GM23248 (cell line): Measurements from ENCODE around the gene APP. TPM values are rescaled to one million over a fixed set of nuclear protein-coding genes. Genes with fewer than 3 reads are reported as not detected.

Source experiments
- DNase-seq: peaks from one replicate; pipeline ENCODE4 v3.0.0-alpha.2; 2015
- H2AFZ ChIP-seq: fragments of 200-600 bp; sonication (generic); 2 replicates; pipeline ENCODE4 v1.6.1; 2016; ENCODE audit warnings: antibody characterized with exemption
- H3F3A ChIP-seq: fragments of 200-600 bp; sonication (generic); 2 replicates; pipeline ENCODE4 v1.6.1; 2016; ENCODE audit warnings: mild to moderate bottlenecking, antibody characterized with exemption, mixed run types; ENCODE audit not compliant: insufficient read depth
- H3K27ac ChIP-seq: fragments of 200-600 bp; sonication (generic); 2 replicates; pipeline ENCODE4 v1.5.1; 2016; ENCODE audit warnings: mild to moderate bottlenecking
- H3K27me3 ChIP-seq: fragments of 200-600 bp; sonication (generic); replicated peaks from 2 replicates; pipeline ENCODE4 v1.6.1; 2016; ENCODE audit warnings: mild to moderate bottlenecking; ENCODE audit not compliant: insufficient read depth
- H3K36me3 ChIP-seq: fragments of 200-600 bp; sonication (generic); 2 replicates; pipeline ENCODE4 v1.6.1; 2016; ENCODE audit warnings: low read depth, mild to moderate bottlenecking
- H3K4me1 ChIP-seq: fragments of 200-600 bp; sonication (generic); 2 replicates; pipeline ENCODE4 v1.6.1; 2016; ENCODE audit warnings: mild to moderate bottlenecking; ENCODE audit not compliant: insufficient read depth
- H3K4me2 ChIP-seq: fragments of 200-600 bp; sonication (generic); one replicate; pipeline ENCODE4 v1.6.1; 2016; ENCODE audit warnings: mild to moderate bottlenecking; ENCODE audit not compliant: unreplicated experiment
- H3K4me3 ChIP-seq: fragments of 200-600 bp; sonication (generic); 2 replicates; pipeline ENCODE4 v1.5.1; 2016; ENCODE audit warnings: mild to moderate bottlenecking
- H3K79me2 ChIP-seq: fragments of 200-600 bp; sonication (generic); 2 replicates; pipeline ENCODE4 v1.6.1; 2016; ENCODE audit warnings: mild to moderate bottlenecking; ENCODE audit not compliant: insufficient read depth
- H3K9ac ChIP-seq: fragments of 200-600 bp; sonication (generic); 2 replicates; pipeline ENCODE4 v1.6.1; 2016; ENCODE audit warnings: mild to moderate bottlenecking
- H3K9me2 ChIP-seq: fragments of 200-600 bp; sonication (generic); 2 replicates; pipeline ENCODE4 v1.6.1; 2016; ENCODE audit warnings: mixed run types, mild to moderate bottlenecking, moderate library complexity; ENCODE audit not compliant: insufficient read depth
- H3K9me3 ChIP-seq: fragments of 200-600 bp; sonication (generic); one replicate; pipeline ENCODE4 v1.6.1; 2017; ENCODE audit warnings: low read depth
- H4K20me1 ChIP-seq: fragments of 200-600 bp; sonication (generic); 2 replicates; pipeline ENCODE4 v1.6.0; 2016; ENCODE audit not compliant: insufficient read depth
- EZH2 ChIP-seq: fragments of 200-600 bp; sonication (generic); IDR thresholded peaks from 2 replicates; pipeline ENCODE4 v1.6.1; 2018; ENCODE audit warnings: antibody characterized with exemption, mild to moderate bottlenecking; ENCODE audit not compliant: insufficient read depth, poor library complexity, severe bottlenecking
- EZH2phosphoT487 ChIP-seq: fragments of 200-600 bp; sonication (generic); IDR thresholded peaks from 2 replicates; pipeline ENCODE4 v1.6.1; 2018; ENCODE audit warnings: antibody characterized with exemption, moderate library complexity, mild to moderate bottlenecking, low read depth; ENCODE audit not compliant: insufficient read depth
- WGBS, 2 experiments: methylation state at CpG; one replicate each; pipeline ENCODE4 v1.1.6; 2015 to 2017; ENCODE audit warnings: low lambda C conversion rate in 2 of 2, low coverage in 1 of 2; ENCODE audit errors: missing lambda C conversion rate in 2 of 2; 5-methylcytosine and 5-hydroxymethylcytosine counted together
- in situ Hi-C: fragments of 300-500 bp; cut with MboI; formaldehyde crosslinking; loops from 2 replicates; pipeline ENCODE4 v1.15.0; 2020
- polyA plus RNA-seq: library from polyadenylated mRNA; unstranded; fragments of >200 nt; fragmentation: Nextera tagmentation; extraction: Ambion mirVana; gene quantifications from 2 replicates; pipeline ENCODE4 v1.2.1, GENCODE V29; 2016
- total RNA-seq: library from RNA; depleted of rRNA; stranded (reverse); fragments of >200 nt; shearing (Covaris generic); gene quantifications from 2 replicates; pipeline ENCODE4 v1.2.3, GENCODE V29; 2014

The APP gene
- total and polyA plus RNA-seq, 2 experiments from 2014 or later, result 35.0 to 292 TPM

- H3K9me2 ChIP-seq, result no peaks in the 10 kb centered on the region
- 11 to 15% methylated on average over 6 of the region's 6 CpGs for WGBS, 2 experiments
Observed at GRCh38 chr21:25857308-25858074, 313.1 kb downstream of the APP start.

DNA sequence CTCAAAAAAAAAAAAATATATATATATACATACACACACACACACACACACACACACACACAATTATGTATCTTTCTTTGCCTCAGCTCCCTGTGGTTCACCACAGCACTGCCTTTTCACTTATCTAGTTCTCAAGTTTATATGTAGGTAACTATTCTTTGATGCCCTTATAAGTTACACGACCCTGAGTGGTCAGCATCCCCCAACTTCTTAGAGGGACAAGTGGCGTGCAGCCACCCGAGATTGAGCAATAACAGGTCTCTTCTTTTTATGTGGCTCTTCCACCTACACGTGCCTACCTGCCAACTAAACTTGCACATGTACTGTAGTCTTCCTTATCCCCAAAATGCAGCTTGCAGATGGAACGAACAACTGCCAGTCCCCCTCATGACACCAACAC, 315.0 kb downstream of the APP start:
- TF ChIP-seq EZH2 (no peak), EZH2phosphoT487 (no peak)
- Histone ChIP-seq H3K27ac (no peak overlapping the region), H2AFZ (no peak overlapping the region), H3K9me2 (no peaks in the 10 kb centered on the region), H3K4me1 (no peaks in the 10 kb centered on the region), H3K4me2 (no peak overlapping the region), H3K27me3 (peaks cover 27% of the 10 kb centered on the region; the same call in 1 of the 2 replicates), H3F3A (no peaks in the 10 kb centered on the region), H3K79me2 (no peaks in the 10 kb centered on the region), H3K36me3 (no peaks in the 10 kb centered on the region), H3K4me3 (no peak overlapping the region), H4K20me1 (no peaks in the 10 kb centered on the region), H3K9me3 (no peaks in the 10 kb centered on the region), H3K9ac (no peak overlapping the region)
- in situ Hi-C loops, result no loop called here
- 37 to 47% methylated on average over 5 of the region's 5 CpGs for WGBS, 2 experiments
- DNase-seq, result no peak

More at GRCh38 chr21:25857308-25858074, 313.1 kb downstream of the APP start:
- H3K4me3 ChIP-seq, result no peak overlapping the region
- TF ChIP-seq EZH2phosphoT487, result no peak
- TF ChIP-seq EZH2, result no peak
- no peaks in the 10 kb centered on the region for H3K9me3 ChIP-seq
- in situ Hi-C loops, result no loop called here
- no peaks in the 10 kb centered on the region for H3K79me2 ChIP-seq
- 0 out of 2 replicates have a peak, but pooled peaks cover 18% of the 10 kb centered on the region for H3K27me3 ChIP-seq
- H3K4me2 ChIP-seq, result no peak overlapping the region
- H3K4me1 ChIP-seq, result no peaks in the 10 kb centered on the region
- H3K27ac ChIP-seq, result no peak overlapping the region
- no peak for DNase-seq
- H4K20me1 ChIP-seq, result no peaks in the 10 kb centered on the region
- no peaks in the 10 kb centered on the region for H3F3A ChIP-seq
- no peak overlapping the region for H3K9ac ChIP-seq
- H2AFZ ChIP-seq, result no peak overlapping the region
- no peaks in the 10 kb centered on the region for H3K36me3 ChIP-seq

- Histone ChIP-seq H3K9ac (no peak overlapping the region), H3K36me3 (no peaks in the 10 kb centered on the region), H3K27me3 (peaks cover 25% of the 10 kb centered on the region; the same call in 1 of the 2 replicates), H3K4me3 (no peak overlapping the region), H3K9me2 (no peaks in the 10 kb centered on the region), H4K20me1 (no peaks in the 10 kb centered on the region), H3K4me2 (no peak overlapping the region), H3K4me1 (no peaks in the 10 kb centered on the region), H3K27ac (no peak overlapping the region), H3K79me2 (no peaks in the 10 kb centered on the region), H3K9me3 (no peaks in the 10 kb centered on the region), H3F3A (no peaks in the 10 kb centered on the region), H2AFZ (no peak overlapping the region)
- 58 to 68% methylated on average over 1 of the region's 1 CpG for WGBS, 2 experiments
- no peak for TF ChIP-seq EZH2phosphoT487
- TF ChIP-seq EZH2, result no peak
- in situ Hi-C loops, result no loop called here
- DNase-seq, result no peak
Observed at GRCh38 chr21:25850126-25850842, 320.3 kb downstream of the APP start.

- no peak for TF ChIP-seq EZH2phosphoT487
- TF ChIP-seq EZH2, result no peak
- Histone ChIP-seq H4K20me1 (no peaks in the 10 kb centered on the region), H3K4me2 (no peak overlapping the region), H3K27me3 (peaks cover 19% of the 10 kb centered on the region; the same call in 1 of the 2 replicates), H3K79me2 (no peaks in the 10 kb centered on the region), H3K9me2 (no peaks in the 10 kb centered on the region), H3F3A (no peaks in the 10 kb centered on the region), H3K4me1 (no peaks in the 10 kb centered on the region), H3K36me3 (no peaks in the 10 kb centered on the region), H3K9ac (no peak overlapping the region), H3K4me3 (no peak overlapping the region), H3K27ac (no peak overlapping the region), H2AFZ (no peak overlapping the region), H3K9me3 (no peaks in the 10 kb centered on the region)
- in situ Hi-C loops, result no loop called here
- no peak for DNase-seq
- 19 to 31% methylated on average over 2 of the region's 2 CpGs for WGBS, 2 experiments
Observed at GRCh38 chr21:25848309-25848708, 322.3 kb downstream of the APP start.
